UCSD-AML1 (cell line): ENCODE data around the gene IGIP.

ENCODE experiments used
- DNase-seq: peaks from one replicate; lab custom pipeline; 2025; ENCODE audit not compliant: unreplicated experiment; lab: John Stamatoyannopoulos, UW

Gene IGIP

GRCh38 chr5:140111011-140111858, 14.5 kb upstream of the IGIP start:
- DNase-seq = no peak

- DNase-seq = no peak
Measured at GRCh38 chr5:140111859-140112551, 13.7 kb upstream of the IGIP start.

GRCh38 chr5:140112685-140113179, 13.0 kb upstream of the IGIP start:
- no peak for DNase-seq

GRCh38 chr5:140113180-140113698, 12.5 kb upstream of the IGIP start:
- no peak for DNase-seq

- peak; percentile 83 for DNase-seq
Measured at GRCh38 chr5:140113699-140114263, 12.0 kb upstream of the IGIP start, which contains the start of gene PURA. Gene PURA, plus strand, starts transcription at chr5:140114109. Its CDS starts 73 bp downstream, at chr5:140114182.

- no peak for DNase-seq
Measured at GRCh38 chr5:140114341-140115185, 11.2 kb upstream of the IGIP start.

GRCh38 chr5:140115186-140115500, 10.6 kb upstream of the IGIP start:
- no peak for DNase-seq

- no peak for DNase-seq
Measured at GRCh38 chr5:140116716-140117115, 9.0 kb upstream of the IGIP start.

GRCh38 chr5:140117523-140117922, 8.2 kb upstream of the IGIP start:
- no peak for DNase-seq

- no peak for DNase-seq
Measured at GRCh38 chr5:140118302-140118936, 7.3 kb upstream of the IGIP start.

- no peak for DNase-seq
Measured at GRCh38 chr5:140126315-140127012, 727 bp downstream of the IGIP start.

GRCh38 chr5:140128376-140128775, 2.6 kb downstream of the IGIP start:
- DNase-seq = no peak

GRCh38 chr5:140130949-140131733, 5.4 kb downstream of the IGIP start:
- DNase-seq = no peak

- DNase-seq = no peak
Measured at GRCh38 chr5:140131967-140132409, 6.3 kb downstream of the IGIP start.

- DNase-seq = no peak
Measured at GRCh38 chr5:140133514-140134167, 7.9 kb downstream of the IGIP start.

- no peak for DNase-seq
Measured at GRCh38 chr5:140134277-140134935, 8.7 kb downstream of the IGIP start.

GRCh38 chr5:140135127-140135526, 9.4 kb downstream of the IGIP start:
- no peak for DNase-seq

- DNase-seq = no peak
Measured at GRCh38 chr5:140136624-140137023, 10.9 kb downstream of the IGIP start.
